K562 (cell line): ENCODE data around the gene ARL11. TPM values are rescaled to one million over a fixed set of nuclear protein-coding genes. Genes with fewer than 3 reads are reported as not detected.

Experiments used
- ATAC-seq: fragments of 200-7000 bp; cut with Tn5 transposase; 3 replicates; pipeline ENCODE4 v1.9.1; 2020; ENCODE audit warnings: moderate library complexity
- BruUV-seq: library from RNA; stranded (reverse); fragments of 400-500 nt; replicated peaks from 2 replicates; lab custom pipeline; 2021; lab: Mats Ljungman, UMichigan
- CTCF ChIA-PET: fragments of 300-600 bp; formaldehyde crosslinking; extraction: SDS; loops from one replicate; lab custom pipeline; 2021; ENCODE audit warnings: low intra/inter-chr PET ratio; lab: Yijun Ruan, JAX
- POLR2A ChIA-PET: fragments of 300-600, 350-650 bp; sonication (Branson Sonifier 250); formaldehyde crosslinking; extraction: SDS; loops from one replicate; lab custom pipeline; 2021; ENCODE audit warnings: antibody characterized with exemption, inconsistent platforms; lab: Yijun Ruan, JAX
- DNase-seq, 4 experiments: peaks; one replicate each; pipeline versions ENCODE4 v3.0.0 to v3.0.0-alpha.2; 2011 to 2018; ENCODE audit warnings: low spot score in 3 of 4, mixed read lengths in 3 of 4; ENCODE audit errors: extremely low read depth in 1 of 4
- FAIRE-seq: peaks from 2 replicates; lab custom pipeline; 2011; peaks lifted over from hg19 to GRCh38; lab: Jason Lieb, UNC
- H2AFZ ChIP-seq: 2 replicates; pipeline ENCODE4 v1.6.0; 2011; ENCODE audit warnings: low read depth, low read length, control low read depth, inconsistent platforms
- H3K27ac ChIP-seq: fragments of 200-600 bp; 3 replicates; pipeline ENCODE4 v1.8.0; 2011; ENCODE audit warnings: low read depth, mild to moderate bottlenecking, control low read depth, inconsistent platforms, low read length, moderate library complexity, mixed read lengths; ENCODE audit errors: extremely low read depth
- H3K27me3 ChIP-seq, 2 experiments: fragments of 300-600 bp in 1 of 2; 2 replicates in 1 of 2; 3 replicates in 1 of 2; pipeline versions ENCODE4 v1.6.0 to v1.8.0; 2011; ENCODE audit warnings: inconsistent platforms in 2 of 2, low read length in 2 of 2, mild to moderate bottlenecking in 1 of 2, mixed read lengths in 1 of 2, moderate library complexity in 1 of 2; ENCODE audit not compliant: control insufficient read depth in 2 of 2, insufficient read depth in 2 of 2
- H3K36me3 ChIP-seq: fragments of 300-600 bp; 3 replicates; pipeline ENCODE4 v1.8.0; 2011; ENCODE audit warnings: mild to moderate bottlenecking, low read length, inconsistent platforms; ENCODE audit not compliant: control insufficient read depth, insufficient read depth
- H3K4me1 ChIP-seq, 2 experiments: fragments of 200-600 bp in 1 of 2; replicated peaks in 1 of 2; 2 replicates in 1 of 2; 3 replicates in 1 of 2; pipeline versions ENCODE4 v1.5.1 to v1.8.0; 2011; ENCODE audit warnings: inconsistent platforms in 2 of 2, low read length in 2 of 2, mild to moderate bottlenecking in 1 of 2, mixed read lengths in 1 of 2, moderate library complexity in 1 of 2; ENCODE audit not compliant: control insufficient read depth in 2 of 2, insufficient read depth in 2 of 2
- H3K4me2 ChIP-seq: 2 replicates; pipeline ENCODE4 v1.6.1; 2011; ENCODE audit warnings: low read length, control low read depth, inconsistent platforms, mixed read lengths; ENCODE audit not compliant: insufficient read depth
- H3K4me3 ChIP-seq: fragments of 200-600 bp; sonication (generic), shearing (Covaris generic); 2 replicates; pipeline ENCODE4 v1.5.1; 2016; ENCODE audit warnings: control low read depth, inconsistent platforms
- H3K79me2 ChIP-seq: fragments of 200-600 bp; 3 replicates; pipeline ENCODE4 v1.8.0; 2011; ENCODE audit warnings: low read length, inconsistent platforms; ENCODE audit not compliant: control insufficient read depth, insufficient read depth
- H3K9ac ChIP-seq, 2 experiments: 2 replicates each; pipeline versions ENCODE4 v1.6.0 to v1.6.1; 2011; ENCODE audit warnings: low read depth in 2 of 2, low read length in 2 of 2, control low read depth in 1 of 2, inconsistent platforms in 1 of 2, mild to moderate bottlenecking in 1 of 2, mixed read lengths in 1 of 2; ENCODE audit not compliant: insufficient read depth in 1 of 2
- H3K9me1 ChIP-seq: one replicate; pipeline ENCODE4 v1.6.0; 2011; ENCODE audit warnings: inconsistent platforms, mild to moderate bottlenecking, low read length, moderate library complexity; ENCODE audit not compliant: control insufficient read depth, insufficient read depth
- H3K9me3 ChIP-seq: replicated peaks from 2 replicates; pipeline ENCODE4 v1.5.1; 2011; ENCODE audit warnings: low read depth, low read length, inconsistent platforms; ENCODE audit not compliant: control insufficient read depth, insufficient read depth
- H4K20me1 ChIP-seq: replicated peaks from 2 replicates; pipeline ENCODE4 v1.6.1; 2011; ENCODE audit warnings: low read length, inconsistent platforms, mixed read lengths; ENCODE audit not compliant: control insufficient read depth, insufficient read depth
- JUN ChIP-seq, 2 experiments: sonication (generic) in 1 of 2; formaldehyde crosslinking in 1 of 2; IDR thresholded peaks; 2 replicates each; pipeline versions ENCODE4 v1.6.1 to v1.8.0; 2012 to 2022; ENCODE audit warnings: borderline replicate concordance in 2 of 2, mild to moderate bottlenecking in 2 of 2, improper control_type of control experiment in 1 of 2, low read depth in 1 of 2, low read length in 1 of 2, missing genetic modification reagents in 1 of 2
- NFE2 ChIP-seq: IDR thresholded peaks from 2 replicates; pipeline ENCODE4 v1.6.1; 2014; ENCODE audit warnings: antibody characterized with exemption, low read depth
- PATZ1 ChIP-seq: fragments of 250-450 bp; sonication (Bioruptor Pico); IDR thresholded peaks from 2 replicates; pipeline ENCODE4 v1.5.0; 2020; ENCODE audit warnings: mild to moderate bottlenecking, borderline replicate concordance
- POLR2A ChIP-seq: fragments of 450-650 bp; conservative IDR thresholded peaks from 2 replicates; pipeline ENCODE4 v1.6.1; 2016
- SMARCA4 ChIP-seq: fragments of 450-650 bp; IDR thresholded peaks from 2 replicates; pipeline ENCODE4 v1.6.1; 2016
- ZBTB1 ChIP-seq: sonication (generic); formaldehyde crosslinking; IDR thresholded peaks from 2 replicates; pipeline ENCODE4 v1.8.1; 2023; ENCODE audit warnings: missing genetic modification reagents, low read depth, mild to moderate bottlenecking, borderline replicate concordance
- ZNF395 ChIP-seq: fragments of 200-800 bp; sonication (Bioruptor generic); IDR thresholded peaks from 2 replicates; pipeline ENCODE4 v1.6.1; 2017; ENCODE audit warnings: missing genetic modification characterization, missing compliant biosample characterization
- ZNF41 ChIP-seq: fragments of 250-450 bp; sonication (Bioruptor Pico); conservative IDR thresholded peaks from 2 replicates; pipeline ENCODE4 v1.4.0; 2020; ENCODE audit warnings: mild to moderate bottlenecking
- ZNF655 ChIP-seq: fragments of 250-450 bp; sonication (Bioruptor Pico); IDR thresholded peaks from 2 replicates; pipeline ENCODE4 v1.5.0; 2021
- ZNF699 ChIP-seq: fragments of 250-450 bp; sonication (Bioruptor Pico); IDR thresholded peaks from 2 replicates; pipeline ENCODE4 v1.8.0; 2021; ENCODE audit warnings: mild to moderate bottlenecking, moderate library complexity; ENCODE audit not compliant: insufficient replicate concordance
- WGBS: fragments of 100-300 bp; shearing (Covaris generic); methylation state at CpG from one replicate; pipeline ENCODE4 v1.1.6; 2016; ENCODE audit warnings: low coverage, mixed read lengths; ENCODE audit not compliant: insufficient coverage; ENCODE audit errors: missing lambda C conversion rate; 5-methylcytosine and 5-hydroxymethylcytosine counted together
- in situ Hi-C: fragments of 300-500 bp; cut with MboI; formaldehyde crosslinking; loops from 4 replicates; pipeline ENCODE4 v1.15.0; 2018; ENCODE audit warnings: inconsistent platforms, mixed read lengths
- intact Hi-C: fragments of 100-400 bp; cut with micrococcal nuclease; formaldehyde crosslinking; loops from 2 replicates; pipeline ENCODE4 v1.14.2; 2022
- polyA plus RNA-seq, 8 experiments: library from polyadenylated mRNA; depleted of rRNA in 4 of 8; stranded (reverse) in 5 of 8; unstranded in 3 of 8; fragments of >200 nt; fragmentation: Nextera tagmentation in 2 of 8; fragmentation: Illumina TruSeq in 1 of 8; extraction: Ambion mirVana in 2 of 8; extraction: Trizol in 1 of 8; gene quantifications; 2 replicates each; pipeline versions ENCODE4 v1.2.1 to v1.2.3, GENCODE V29; 2011 to 2014; ENCODE audit warnings: inconsistent platforms in 1 of 8, missing spikeins in 1 of 8
- total RNA-seq, 7 experiments: library from RNA; depleted of rRNA in 6 of 7; stranded (reverse); fragments of >200 nt in 6 of 7; fragmentation: Illumina TruSeq in 2 of 7; extraction: Trizol in 2 of 7; gene quantifications; 2 replicates each; pipeline versions ENCODE4 v1.2.1 to v1.2.3, GENCODE V29; 2011 to 2021; ENCODE audit warnings: low replicate concordance in 1 of 7
- TF ChIP-seq, protein P1 (sequence below): sonication (generic); formaldehyde crosslinking; IDR thresholded peaks from 2 replicates; pipeline ENCODE4 v1.8.1; 2022; ENCODE audit warnings: missing genetic modification reagents
- TF ChIP-seq, protein P2 (sequence below): sonication (generic); formaldehyde crosslinking; IDR thresholded peaks from 2 replicates; pipeline ENCODE4 v1.9.0; 2022; ENCODE audit warnings: mild to moderate bottlenecking, missing genetic modification reagents

Gene ARL11
- total and polyA plus RNA-seq, 9 of the 15 experiments (the other 6 are each of a cell fraction or from before 2014, with no cell fraction given): 0.18 to 0.87 (median 0.45) TPM

DNA sequence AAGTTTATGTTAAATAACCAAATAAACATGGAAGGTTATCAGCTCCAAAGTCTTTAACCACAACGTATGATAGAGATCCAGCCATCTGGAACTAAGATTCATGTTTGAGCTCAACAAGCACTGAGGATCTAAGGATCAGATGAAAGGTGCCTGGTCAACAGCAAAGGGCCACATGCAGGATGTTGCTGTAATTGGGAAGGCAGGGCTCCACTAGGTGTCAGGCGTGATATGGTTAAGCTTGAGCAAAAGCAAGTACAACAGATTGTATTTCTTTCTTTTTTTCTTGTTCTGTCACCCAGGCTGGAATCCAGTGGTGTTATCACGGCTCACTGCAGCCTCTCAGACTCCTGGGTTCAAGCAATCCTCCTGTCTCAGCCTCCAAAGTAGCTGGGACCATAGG lies 50.9 kb downstream of the ARL11 start:
- BruUV-seq: no TSS peak

More for the DNA sequence above, 50.9 kb downstream of the ARL11 start:
- POLR2A ChIA-PET: interaction anchor here (0.6 kb wide), 1 partner anchor 114 kb away, joined by 3 read pairs; no protein-coding TSS in a partner anchor
- CTCF ChIA-PET: no interaction called here
- no peak overlapping the region for H2AFZ ChIP-seq
- peaks cover 24% of the 10 kb centered on the region for H3K79me2 ChIP-seq
- in situ Hi-C loops (no loop called here), intact Hi-C loops (no loop called here)
- no peak overlapping the region for H3K4me3 ChIP-seq
- TF ChIP-seq, protein P1, sequence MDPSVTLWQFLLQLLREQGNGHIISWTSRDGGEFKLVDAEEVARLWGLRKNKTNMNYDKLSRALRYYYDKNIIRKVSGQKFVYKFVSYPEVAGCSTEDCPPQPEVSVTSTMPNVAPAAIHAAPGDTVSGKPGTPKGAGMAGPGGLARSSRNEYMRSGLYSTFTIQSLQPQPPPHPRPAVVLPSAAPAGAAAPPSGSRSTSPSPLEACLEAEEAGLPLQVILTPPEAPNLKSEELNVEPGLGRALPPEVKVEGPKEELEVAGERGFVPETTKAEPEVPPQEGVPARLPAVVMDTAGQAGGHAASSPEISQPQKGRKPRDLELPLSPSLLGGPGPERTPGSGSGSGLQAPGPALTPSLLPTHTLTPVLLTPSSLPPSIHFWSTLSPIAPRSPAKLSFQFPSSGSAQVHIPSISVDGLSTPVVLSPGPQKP (CRISPR knock-in tag): no peak
- TF ChIP-seq JUN (IDR thresholded peaks at IDR 0.05; ENCODE audit: borderline replicate concordance, low read depth, low read length) (no peak), JUN (CRISPR knock-in tag; IDR thresholded peaks at IDR 0.05; ENCODE audit: borderline replicate concordance) (no peak), ZNF655 (CRISPR knock-in tag) (no peak), ZNF699 (no peak), NFE2 (no peak), PATZ1 (CRISPR knock-in tag) (no peak), ZBTB1 (CRISPR knock-in tag) (no peak), POLR2A (no peak), ZNF395 (CRISPR knock-in tag) (no peak), ZNF41 (no peak), SMARCA4 (no peak)
- TF ChIP-seq, protein P2, sequence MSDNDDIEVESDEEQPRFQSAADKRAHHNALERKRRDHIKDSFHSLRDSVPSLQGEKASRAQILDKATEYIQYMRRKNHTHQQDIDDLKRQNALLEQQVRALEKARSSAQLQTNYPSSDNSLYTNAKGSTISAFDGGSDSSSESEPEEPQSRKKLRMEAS (CRISPR knock-in tag): no peak
- H3K36me3 ChIP-seq: peaks cover 25% of the 10 kb centered on the region; the same call in 1 of the 3 replicates
- H3K4me1 ChIP-seq: no peaks in the 10 kb centered on the region
- peak in 1 of 4 experiments; percentile 8 for DNase-seq
- H3K27me3 ChIP-seq: no peaks in the 10 kb centered on the region
- H4K20me1 ChIP-seq: no peaks in the 10 kb centered on the region
- WGBS: 78% methylated on average over 3 of the region's 3 CpGs
- no peak overlapping the region for H3K4me2 ChIP-seq
- no peak for ATAC-seq
- no peak overlapping the region for H3K9ac ChIP-seq
- no peaks in the 10 kb centered on the region for H3K9me1 ChIP-seq
- H3K27ac ChIP-seq: no peak overlapping the region
- no peaks in the 10 kb centered on the region for H3K9me3 ChIP-seq
- FAIRE-seq: no peak
